Spinal cord (tissue), 10 donors: ENCODE data around the gene ANKRD33B. TPM values are rescaled to one million over a fixed set of nuclear protein-coding genes. Genes with fewer than 3 reads are reported as not detected.
"Not testable (repeated sequence)": the region's sequence is repeated elsewhere in the genome, so short reads cannot be mapped to it uniquely, and the experiment has no call there.

Experiments
- DNase-seq, 6 donors: peaks; one replicate each; pipeline versions ENCODE4 v3.0.0 to v3.0.0-alpha.2; 2013 to 2015; ENCODE audit warnings: low spot score in 6 of 6, low read depth in 4 of 6
- H3K27ac ChIP-seq: one replicate; pipeline ENCODE4 v1.5.1; 2013; ENCODE audit warnings: low read depth, low read length, control low read depth
- H3K27me3 ChIP-seq: one replicate; pipeline ENCODE4 v1.6.1; 2013; ENCODE audit warnings: low read length; ENCODE audit not compliant: control insufficient read depth, insufficient read depth
- H3K36me3 ChIP-seq: one replicate; pipeline ENCODE4 v1.6.1; 2013; ENCODE audit warnings: low read length; ENCODE audit not compliant: control insufficient read depth, insufficient read depth
- H3K4me1 ChIP-seq: one replicate; pipeline ENCODE4 v1.6.1; 2013; ENCODE audit warnings: low read length; ENCODE audit not compliant: control insufficient read depth, insufficient read depth
- H3K4me3 ChIP-seq: one replicate; pipeline ENCODE4 v1.5.1; 2013; ENCODE audit warnings: low read depth, low read length, control low read depth
- H3K9me3 ChIP-seq: one replicate; pipeline ENCODE4 v1.6.1; 2013; ENCODE audit warnings: low read length; ENCODE audit not compliant: control insufficient read depth, insufficient read depth
- WGBS: methylation state at CpG from one replicate; pipeline ENCODE4 v1.1.5; 2013; ENCODE audit warnings: missing lambda C conversion rate; ENCODE audit not compliant: insufficient coverage; 5-methylcytosine and 5-hydroxymethylcytosine counted together
- polyA plus RNA-seq, 2 donors: library from polyadenylated mRNA; unstranded; fragments of 120-200 nt; gene quantifications; one replicate each; pipeline ENCODE4 v1.2.1, GENCODE V29; 2013; ENCODE audit not compliant: insufficient read length in 2 of 2
- total RNA-seq, 2 donors: library from RNA; depleted of rRNA in 1 of 2; stranded (reverse); fragments of 120-200 nt in 1 of 2; fragments of >200 nt in 1 of 2; gene quantifications; one replicate each; pipeline versions ENCODE4 v1.2.3 to v1.2.4, GENCODE V29; 2013 to 2014
- donor health status: healthy.

The ANKRD33B gene
- total and polyA plus RNA-seq, 4 donors, result 0.93 to 8.1 (median 3.0) TPM

GRCh38 chr5:10545084-10545483 lies 18.8 kb upstream of the ANKRD33B start:
- H3K9me3 ChIP-seq, result no peaks in the 10 kb centered on the region
- DNase-seq, result no peak
- H3K4me1 ChIP-seq, result no peaks in the 10 kb centered on the region
- no peaks in the 10 kb centered on the region for H3K36me3 ChIP-seq
- no peaks in the 10 kb centered on the region for H3K27me3 ChIP-seq
- no CpG with 5 or more reads among the region's 8 CpGs for WGBS
- H3K27ac ChIP-seq, result no peak overlapping the region
- H3K4me3 ChIP-seq, result no peak overlapping the region

DNA sequence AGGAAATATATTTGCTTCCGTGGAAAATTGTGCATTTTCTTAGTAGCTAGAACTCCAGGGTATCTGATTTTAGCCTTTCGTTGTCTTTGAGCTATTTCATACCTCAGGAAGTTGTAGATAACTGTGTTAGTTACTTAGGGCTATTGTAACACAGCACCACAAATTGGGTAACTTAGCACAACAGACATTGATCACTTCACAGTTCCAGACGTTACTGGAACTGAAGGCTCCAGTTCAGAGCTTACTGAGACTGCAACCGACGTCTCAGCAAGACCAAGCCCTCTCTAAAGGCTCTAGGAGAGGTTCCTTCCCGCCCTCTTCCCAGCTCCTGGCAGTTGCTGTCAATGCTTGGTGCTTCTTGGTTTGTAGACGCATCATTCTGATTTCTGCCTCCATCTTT lies 17.7 kb upstream of the ANKRD33B start:
- WGBS, result 57% methylated on average over 6 of the region's 7 CpGs
- Histone ChIP-seq H3K4me3 (no peak overlapping the region), H3K27me3 (no peaks in the 10 kb centered on the region), H3K4me1 (no peaks in the 10 kb centered on the region), H3K36me3 (no peaks in the 10 kb centered on the region), H3K27ac (no peak overlapping the region), H3K9me3 (no peaks in the 10 kb centered on the region)
- DNase-seq, result no peak

- no peaks in the 10 kb centered on the region for H3K9me3 ChIP-seq
- no peak overlapping the region for H3K27ac ChIP-seq
- H3K4me1 ChIP-seq, result no peaks in the 10 kb centered on the region
- WGBS, result 93% methylated on average over 48 of the region's 48 CpGs
- no peaks in the 10 kb centered on the region for H3K27me3 ChIP-seq
- no peak overlapping the region for H3K4me3 ChIP-seq
- H3K36me3 ChIP-seq, result no peaks in the 10 kb centered on the region
- DNase-seq, result no peak
These were observed 15.3 kb upstream of the ANKRD33B start for GRCh38 chr5:10548418-10549122.

DNA sequence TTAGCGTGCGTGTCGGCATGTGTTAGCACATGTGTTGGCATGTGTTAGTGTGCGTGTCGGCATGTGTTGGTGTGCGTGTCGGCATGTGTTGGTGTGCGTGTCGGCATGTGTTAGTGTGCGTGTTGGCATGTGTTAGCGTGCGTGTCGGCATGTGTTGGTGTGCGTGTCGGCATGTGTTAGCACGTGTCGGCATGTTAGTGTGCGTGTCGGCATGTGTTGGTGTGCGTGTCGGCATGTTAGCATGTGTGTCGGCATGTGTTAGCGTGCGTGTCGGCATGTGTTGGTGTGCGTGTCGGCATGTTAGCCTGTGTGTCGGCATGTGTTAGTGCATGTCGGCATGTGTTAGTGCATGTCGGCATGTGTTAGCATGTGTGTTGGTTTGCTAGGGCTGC lies 14.8 kb upstream of the ANKRD33B start:
- DNase-seq, H3K27me3 ChIP-seq, H3K27ac ChIP-seq, H3K36me3 ChIP-seq, H3K9me3 ChIP-seq, H3K4me1 ChIP-seq, H3K4me3 ChIP-seq: not testable (repeated sequence)
- 97% methylated on average over 28 of the region's 30 CpGs for WGBS

GRCh38 chr5:10550222-10550995 lies 13.5 kb upstream of the ANKRD33B start:
- Histone ChIP-seq H3K27ac (no peak overlapping the region), H3K4me3 (no peak overlapping the region), H3K27me3 (no peaks in the 10 kb centered on the region), H3K9me3 (no peaks in the 10 kb centered on the region), H3K4me1 (no peaks in the 10 kb centered on the region), H3K36me3 (no peaks in the 10 kb centered on the region)
- no peak for DNase-seq
- WGBS, result 84% methylated on average over 9 of the region's 10 CpGs

DNA sequence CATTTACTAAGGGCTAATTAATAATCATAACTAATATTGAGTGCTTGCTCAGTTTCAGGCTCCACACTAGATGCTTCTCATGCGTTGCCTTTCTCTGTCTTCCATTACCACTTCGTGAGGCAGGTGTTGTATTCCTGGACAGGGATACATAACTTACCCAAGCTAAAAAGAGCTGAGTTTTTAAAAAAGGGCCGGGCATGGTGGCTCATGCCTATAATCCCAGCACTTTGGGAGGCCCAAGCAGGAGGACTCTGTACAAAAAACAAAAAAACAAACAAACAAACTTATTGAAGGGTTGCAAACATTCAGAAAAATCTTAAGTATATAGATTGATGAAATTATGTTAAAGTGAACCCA lies 12.1 kb upstream of the ANKRD33B start:
- H3K27me3 ChIP-seq, result no peaks in the 10 kb centered on the region
- no peak for DNase-seq
- no peaks in the 10 kb centered on the region for H3K9me3 ChIP-seq
- no CpG with 5 or more reads among the region's 3 CpGs for WGBS
- no peaks in the 10 kb centered on the region for H3K36me3 ChIP-seq
- peak overlapping the region; percentile 33 for H3K27ac ChIP-seq
- H3K4me3 ChIP-seq, result no peak overlapping the region
- H3K4me1 ChIP-seq, result no peaks in the 10 kb centered on the region

DNA sequence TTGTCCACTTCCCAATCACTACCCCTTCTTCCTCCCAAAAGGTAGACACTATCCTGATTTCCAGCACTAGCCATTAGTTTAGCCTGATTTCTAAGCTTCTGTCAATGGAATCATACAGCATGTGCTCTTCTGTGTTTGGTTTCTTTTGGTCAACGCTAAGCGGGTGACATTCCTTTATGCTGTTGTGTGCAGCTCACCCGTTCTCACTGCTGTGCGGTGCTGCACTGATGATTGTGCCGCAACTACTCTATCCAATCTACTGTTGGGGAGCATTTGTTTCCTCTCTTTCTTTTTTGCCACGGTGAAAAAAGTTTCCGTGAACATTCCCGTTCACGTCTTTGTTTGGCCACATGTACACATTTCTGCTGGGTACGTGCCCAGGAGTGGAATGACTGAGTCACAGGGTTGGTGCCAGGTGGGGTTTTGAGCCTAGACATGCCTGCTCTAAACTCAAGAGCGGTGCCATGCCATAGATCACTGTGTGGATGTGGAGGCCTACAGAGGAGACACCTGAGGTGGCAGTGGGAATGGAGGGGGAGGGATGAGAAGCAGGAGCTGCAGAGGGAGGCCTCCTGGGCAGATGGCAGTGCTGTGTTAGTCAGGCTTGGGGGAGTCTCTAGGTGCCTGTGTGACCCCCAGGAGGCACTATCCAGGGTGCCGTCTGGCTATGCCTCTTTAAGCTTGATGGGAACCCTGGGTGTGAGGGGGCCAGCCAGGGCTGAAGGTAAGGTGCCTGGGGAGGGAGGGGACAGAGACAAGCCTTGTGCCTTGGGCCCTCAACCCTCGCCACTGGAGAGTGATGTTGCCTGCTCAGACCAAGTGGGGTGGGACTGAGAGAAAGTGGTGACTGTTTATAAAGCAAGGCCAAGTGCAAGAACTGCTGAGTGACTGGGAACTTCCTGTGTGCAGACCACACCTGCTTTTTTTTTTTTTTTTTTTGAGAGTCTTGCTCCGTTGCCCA lies 11.4 kb upstream of the ANKRD33B start:
- H3K4me3 ChIP-seq, result no peak overlapping the region
- DNase-seq, result no peak
- H3K36me3 ChIP-seq, result no peaks in the 10 kb centered on the region
- H3K27ac ChIP-seq, result no peak overlapping the region
- H3K27me3 ChIP-seq, result no peaks in the 10 kb centered on the region
- H3K4me1 ChIP-seq, result no peaks in the 10 kb centered on the region
- 94% methylated on average over 9 of the region's 14 CpGs for WGBS
- H3K9me3 ChIP-seq, result no peaks in the 10 kb centered on the region

DNA sequence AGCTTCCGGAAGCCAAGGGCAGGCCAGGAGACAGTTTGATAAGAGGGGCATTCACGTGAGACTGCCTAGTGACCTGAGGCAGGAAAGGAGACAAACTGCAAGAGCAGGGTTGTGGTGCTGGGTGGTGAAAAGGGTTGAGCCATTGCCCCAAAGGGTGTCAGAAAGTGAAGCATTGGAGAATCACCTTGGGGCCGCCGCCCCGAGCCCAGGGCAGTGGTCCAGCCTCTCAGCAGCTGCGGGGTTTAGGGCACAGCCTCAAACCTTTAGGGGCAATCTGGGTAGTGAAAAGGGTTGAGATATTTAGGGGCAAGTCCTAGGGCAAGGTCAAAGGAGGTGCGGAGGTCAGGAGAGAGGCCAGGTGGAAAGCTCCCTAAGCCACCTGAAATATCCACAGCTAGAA lies 10.4 kb upstream of the ANKRD33B start:
- Histone ChIP-seq H3K36me3 (no peaks in the 10 kb centered on the region), H3K27me3 (no peaks in the 10 kb centered on the region), H3K27ac (no peak overlapping the region), H3K9me3 (no peaks in the 10 kb centered on the region), H3K4me1 (no peaks in the 10 kb centered on the region), H3K4me3 (no peak overlapping the region)
- DNase-seq, result no peak
- 89% methylated on average over 6 of the region's 7 CpGs for WGBS

DNA sequence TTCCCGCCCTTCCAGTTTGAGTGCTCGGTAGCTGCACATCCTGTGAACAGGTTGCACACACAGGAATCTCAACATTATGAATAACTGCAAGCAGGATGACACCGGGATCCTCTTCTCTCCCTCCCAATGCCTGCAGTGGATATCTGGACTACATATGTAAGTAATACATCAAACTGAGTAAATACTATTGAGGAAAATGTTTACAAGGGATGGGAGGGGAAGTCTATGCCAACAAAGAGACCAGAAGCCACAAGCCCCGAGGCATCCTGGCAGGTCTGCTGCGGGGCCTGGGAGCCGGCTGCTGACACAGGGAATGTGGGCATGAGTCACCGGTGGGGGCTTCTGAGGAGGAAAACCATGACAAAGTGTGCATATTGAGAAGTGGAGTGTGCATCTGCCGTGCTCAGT lies 8.6 kb upstream of the ANKRD33B start:
- 72% methylated on average over 6 of the region's 8 CpGs for WGBS
- no peak overlapping the region for H3K4me3 ChIP-seq
- H3K4me1 ChIP-seq, result no peaks in the 10 kb centered on the region
- H3K27ac ChIP-seq, result no peak overlapping the region
- no peak for DNase-seq
- no peaks in the 10 kb centered on the region for H3K9me3 ChIP-seq
- no peaks in the 10 kb centered on the region for H3K36me3 ChIP-seq
- H3K27me3 ChIP-seq, result peaks cover 2% of the 10 kb centered on the region
